NB4 (cell line): ENCODE data around the gene GAS2.

Source experiments
- CTCF ChIP-seq: IDR thresholded peaks from one replicate; pipeline ENCODE4 v1.5.1; 2012; ENCODE audit warnings: low read depth, low read length
- POLR2A ChIP-seq: IDR thresholded peaks from 2 replicates; pipeline ENCODE4 v1.6.1; 2011; ENCODE audit warnings: mild to moderate bottlenecking; ENCODE audit not compliant: insufficient read length; ENCODE audit errors: extremely low read depth

GRCh38 chr11:22800482-22800881, 134.1 kb downstream of the GAS2 start:
- TF ChIP-seq CTCF, result no peak
- no peak for TF ChIP-seq POLR2A
